SU-DHL-6 (cell line): Measurements from ENCODE around the gene P2RY6.

Experiments used
- CTCF ChIP-seq: fragments of 200-600 bp; sonication (generic); IDR thresholded peaks from one replicate; pipeline ENCODE4 v1.5.1; 2017; ENCODE audit warnings: antibody characterized with exemption, mild to moderate bottlenecking, low read length, moderate library complexity; ENCODE audit not compliant: insufficient read depth, poor library complexity, severe bottlenecking
- EZH2phosphoT487 ChIP-seq: fragments of 200-600 bp; sonication (generic), shearing (Covaris generic); conservative IDR thresholded peaks from 2 replicates; pipeline ENCODE4 v1.6.1; 2018; ENCODE audit warnings: mild to moderate bottlenecking, antibody characterized with exemption, low read length, moderate library complexity, mixed read lengths

GRCh38 chr11:73310661-73311393, 38.7 kb downstream of the P2RY6 start:
- TF ChIP-seq CTCF (no peak), EZH2phosphoT487 (no peak)
